Body of pancreas (tissue), 4 donors: ENCODE measurements around the gene COA7. TPM values are rescaled to one million over a fixed set of nuclear protein-coding genes. Genes with fewer than 3 reads are reported as not detected.

Source experiments
- ATAC-seq: fragments of 150-250 bp; one replicate; pipeline ENCODE4 v1.9.1; 2016
- DNase-seq, 4 donors: peaks; one replicate each; pipeline ENCODE4 v3.0.0-alpha.2; 2019
- H3K27ac ChIP-seq, 4 donors: fragments of 200-600 bp; sonication (generic); 1 replicate in 3 of 4; 2 replicates in 1 of 4; pipeline versions ENCODE4 v1.5.1 to v1.6.1; 2016 to 2019; ENCODE audit warnings: mild to moderate bottlenecking in 1 of 4, mixed read lengths in 1 of 4, moderate library complexity in 1 of 4
- H3K27me3 ChIP-seq, 2 donors: fragments of 200-600 bp; sonication (generic); one replicate each; pipeline ENCODE4 v1.6.0; 2016; ENCODE audit warnings: mild to moderate bottlenecking in 1 of 2
- H3K36me3 ChIP-seq, 2 donors: fragments of 200-600 bp; sonication (generic); replicated peaks in 1 of 2; 2 replicates each; pipeline ENCODE4 v1.5.1; 2016; ENCODE audit warnings: low read depth in 2 of 2; ENCODE audit not compliant: insufficient read depth in 1 of 2
- H3K4me1 ChIP-seq: fragments of 200-600 bp; sonication (generic); one replicate; pipeline ENCODE4 v1.6.0; 2016
- H3K4me3 ChIP-seq, 2 donors: fragments of 200-600 bp; sonication (generic); 1 replicate in 1 of 2; 2 replicates in 1 of 2; pipeline ENCODE4 v1.5.1; 2016 to 2019
- H3K9me3 ChIP-seq, 3 donors: fragments of 200-600 bp; sonication (generic); 1 replicate in 2 of 3; 2 replicates in 1 of 3; pipeline ENCODE4 v1.5.1; 2016
- CTCF ChIP-seq, 7 experiments: fragments of 450-650 bp in 4 of 7; fragments of 200-600 bp in 3 of 7; sonication (generic) in 3 of 7; IDR thresholded peaks; one replicate each; pipeline ENCODE4 v1.5.1; 2016 to 2019; ENCODE audit warnings: antibody characterized with exemption in 7 of 7
- POLR2A ChIP-seq, 3 donors: fragments of 450-650 bp; IDR thresholded peaks; one replicate each; pipeline ENCODE4 v1.6.1; 2016; ENCODE audit warnings: antibody characterized with exemption in 3 of 3, mild to moderate bottlenecking in 2 of 3
- WGBS, 2 donors: methylation state at CpG; one replicate each; pipeline ENCODE4 v1.1.5; 2017; 5-methylcytosine and 5-hydroxymethylcytosine counted together
- intact Hi-C: fragments of 100-400 bp; cut with DNase I; formaldehyde crosslinking; loops from one replicate; pipeline ENCODE4 v1.15.1; 2023
- total RNA-seq, 2 donors: library from RNA; depleted of rRNA; stranded (reverse); fragments of >200 nt; gene quantifications; one replicate each; pipeline ENCODE4 v1.1.0, GENCODE V29; 2016

The COA7 gene
- total RNA-seq, 2 donors from 2014 or later, result 4.3 to 6.0 TPM

GRCh38 chr1:52683367-52683940 lies 14.7 kb downstream of the COA7 start:
- no peaks in the 10 kb centered on the region for H3K27me3 ChIP-seq
- intact Hi-C loops, result no loop called here
- DNase-seq (no peak), ATAC-seq (no peak)
- WGBS, 2 donors, result 90 to 98% methylated on average over 4 of the region's 4 CpGs
- no peak overlapping the region for H3K27ac ChIP-seq
- TF ChIP-seq CTCF (IDR thresholded peaks at IDR 0.05) (no peak), POLR2A (IDR thresholded peaks at IDR 0.05) (no peak)
- no peak overlapping the region for H3K4me3 ChIP-seq
- no peaks in the 10 kb centered on the region for H3K9me3 ChIP-seq
- peaks cover 4% of the 10 kb centered on the region for H3K4me1 ChIP-seq
- H3K36me3 ChIP-seq, result peaks cover 0 to 5% of the 10 kb centered on the region in 2 donors

- no peak overlapping the region for H3K27ac ChIP-seq
- TF ChIP-seq POLR2A (IDR thresholded peaks at IDR 0.05), result no peak
- TF ChIP-seq CTCF (IDR thresholded peaks at IDR 0.05), result no peak
- DNase-seq (no peak), ATAC-seq (no peak)
- no peaks in the 10 kb centered on the region for H3K36me3 ChIP-seq
- H3K4me1 ChIP-seq, result peaks cover 11% of the 10 kb centered on the region
- H3K27me3 ChIP-seq, result no peaks in the 10 kb centered on the region
- no peak overlapping the region for H3K4me3 ChIP-seq
- no peaks in the 10 kb centered on the region for H3K9me3 ChIP-seq
- WGBS, 2 donors, result 88% methylated on average over 4 of the region's 4 CpGs
- intact Hi-C loops, result no loop called here
Observed at GRCh38 chr1:52681136-52681535, 17.0 kb downstream of the COA7 start.

- intact Hi-C loops, result no loop called here
- TF ChIP-seq CTCF (IDR thresholded peaks at IDR 0.05), result no peak
- peaks cover 8% of the 10 kb centered on the region for H3K4me1 ChIP-seq
- no peak for ATAC-seq
- no peaks in the 10 kb centered on the region for H3K27me3 ChIP-seq
- DNase-seq, result no peak
- no peaks in the 10 kb centered on the region for H3K9me3 ChIP-seq
- H3K4me3 ChIP-seq, result no peak overlapping the region
- no peak overlapping the region for H3K27ac ChIP-seq
- H3K36me3 ChIP-seq, result no peaks in the 10 kb centered on the region
- WGBS, 2 donors, result 71 to 80% methylated on average over 3 of the region's 3 CpGs
Observed at GRCh38 chr1:52680353-52680752, 17.8 kb downstream of the COA7 start.

- H3K27me3 ChIP-seq, result no peaks in the 10 kb centered on the region
- no peak overlapping the region for H3K27ac ChIP-seq
- ATAC-seq, result no peak
- H3K9me3 ChIP-seq, result no peaks in the 10 kb centered on the region
- no peaks in the 10 kb centered on the region for H3K36me3 ChIP-seq
- 80 to 85% methylated on average over 5 of the region's 5 CpGs for WGBS, 2 donors
- no peak for DNase-seq
- H3K4me3 ChIP-seq, result no peak overlapping the region
- H3K4me1 ChIP-seq, result peaks cover 8% of the 10 kb centered on the region
- no peak for TF ChIP-seq POLR2A (IDR thresholded peaks at IDR 0.05)
- TF ChIP-seq CTCF (IDR thresholded peaks at IDR 0.05), result no peak
- intact Hi-C loops, result no loop called here
Observed at GRCh38 chr1:52679498-52679897, 18.6 kb downstream of the COA7 start.

- WGBS, 2 donors, result 83 to 100% methylated on average over 1 of the region's 1 CpG
- H3K9me3 ChIP-seq, result no peaks in the 10 kb centered on the region
- DNase-seq, result no peak
- H3K36me3 ChIP-seq, result no peaks in the 10 kb centered on the region
- peaks cover 8% of the 10 kb centered on the region for H3K4me1 ChIP-seq
- ATAC-seq, result no peak
- no peak overlapping the region for H3K4me3 ChIP-seq
- H3K27ac ChIP-seq, result no peak overlapping the region
- intact Hi-C loops, result no loop called here
- no peak for TF ChIP-seq CTCF (IDR thresholded peaks at IDR 0.05)
- TF ChIP-seq POLR2A (IDR thresholded peaks at IDR 0.05), result no peak
- no peaks in the 10 kb centered on the region for H3K27me3 ChIP-seq
Observed at GRCh38 chr1:52679048-52679447, 19.1 kb downstream of the COA7 start.
